GM12878 (cell line): Measurements from ENCODE around the gene PML. TPM values are rescaled to one million over a fixed set of nuclear protein-coding genes. Genes with fewer than 3 reads are reported as not detected.

Experiments
- ATAC-seq: fragments of 200-7000 bp; cut with Tn5 transposase; 3 replicates; pipeline ENCODE4 v1.9.1; 2020; ENCODE audit warnings: mild to moderate bottlenecking, moderate library complexity
- BruUV-seq: library from RNA; stranded (reverse); fragments of 400-500 nt; replicated peaks from 2 replicates; lab custom pipeline; 2021; lab: Mats Ljungman, UMichigan
- CTCF ChIA-PET: fragments of 300-600 bp; sonication (Branson Sonifier 250); formaldehyde crosslinking; extraction: SDS; loops from one replicate; lab custom pipeline; 2021; ENCODE audit warnings: inconsistent platforms; lab: Yijun Ruan, JAX
- POLR2A ChIA-PET: fragments of 350-600 bp; formaldehyde crosslinking; extraction: SDS; loops from one replicate; lab custom pipeline; 2021; ENCODE audit warnings: inconsistent platforms; lab: Charles Lee
- RAD21 ChIA-PET: fragments of 300-600 bp; sonication (Branson Sonifier 250); formaldehyde crosslinking; loops from one replicate; lab custom pipeline; 2023; ENCODE audit warnings: antibody characterized with exemption; ENCODE audit not compliant: unreplicated experiment; lab: Charles Lee
- SMC1A ChIA-PET: fragments of 300-600 bp; sonication (Branson Sonifier 250); formaldehyde crosslinking; loops from one replicate; lab custom pipeline; 2023; ENCODE audit not compliant: unreplicated experiment, uncharacterized antibody; lab: Charles Lee
- DNase-seq: peaks from one replicate; pipeline ENCODE4 v3.0.0-alpha.2; 2011; ENCODE audit warnings: low read depth, low spot score
- FAIRE-seq: peaks from 3 replicates; lab custom pipeline; 2011; peaks lifted over from hg19 to GRCh38; lab: Jason Lieb, UNC
- H2AFZ ChIP-seq: 2 replicates; pipeline ENCODE4 v1.6.0; 2011; ENCODE audit warnings: low read depth, low read length, control low read depth; ENCODE audit not compliant: control insufficient read depth
- H3K27ac ChIP-seq: 2 replicates; pipeline ENCODE4 v1.5.1; 2011; ENCODE audit warnings: control low read depth; ENCODE audit not compliant: control insufficient read depth, insufficient read depth
- H3K27me3 ChIP-seq, 2 experiments: replicated peaks in 1 of 2; 2 replicates each; pipeline versions ENCODE4 v1.6.0 to v1.6.1; 2011; ENCODE audit warnings: low read length in 1 of 2; ENCODE audit not compliant: control insufficient read depth in 2 of 2, insufficient read depth in 2 of 2
- H3K36me3 ChIP-seq, 2 experiments: 2 replicates each; pipeline ENCODE4 v1.5.1; 2011; ENCODE audit warnings: low read length in 1 of 2; ENCODE audit not compliant: control insufficient read depth in 2 of 2, insufficient read depth in 2 of 2
- H3K4me1 ChIP-seq: 2 replicates; pipeline ENCODE4 v1.6.1; 2011; ENCODE audit warnings: mild to moderate bottlenecking, low read length, moderate library complexity, mixed read lengths; ENCODE audit not compliant: control insufficient read depth, insufficient read depth
- H3K4me2 ChIP-seq: 2 replicates; pipeline ENCODE4 v1.6.0; 2011; ENCODE audit warnings: control low read depth; ENCODE audit not compliant: control insufficient read depth, insufficient read depth
- H3K4me3 ChIP-seq: fragments of 200-600 bp; sonication (generic); 2 replicates; pipeline ENCODE4 v1.5.1; 2016
- H3K79me2 ChIP-seq: 2 replicates; pipeline ENCODE4 v1.6.0; 2011; ENCODE audit warnings: low read length; ENCODE audit not compliant: control insufficient read depth, insufficient read depth
- H3K9ac ChIP-seq: 2 replicates; pipeline ENCODE4 v1.8.0; 2011; ENCODE audit warnings: low read length, control low read depth, mixed read lengths; ENCODE audit not compliant: control insufficient read depth, insufficient read depth
- H3K9me3 ChIP-seq: replicated peaks from 3 replicates; pipeline ENCODE4 v1.5.1; 2011; ENCODE audit warnings: mild to moderate bottlenecking, low read length; ENCODE audit not compliant: control insufficient read depth, insufficient read depth
- H4K20me1 ChIP-seq: 2 replicates; pipeline ENCODE4 v1.6.0; 2011; ENCODE audit not compliant: control insufficient read depth, insufficient read depth
- BACH1 ChIP-seq: fragments of 450-650 bp; IDR thresholded peaks from 2 replicates; pipeline ENCODE4 v1.6.1; 2017; ENCODE audit warnings: mild to moderate bottlenecking, borderline replicate concordance
- BMI1 ChIP-seq: fragments of 450-650 bp; IDR thresholded peaks from 2 replicates; pipeline ENCODE4 v1.6.1; 2016; ENCODE audit warnings: mild to moderate bottlenecking, moderate library complexity, borderline replicate concordance
- CBFB ChIP-seq: IDR thresholded peaks from 2 replicates; pipeline ENCODE4 v1.6.1; 2016; ENCODE audit warnings: antibody characterized with exemption, low read depth
- EGR1 ChIP-seq, 2 experiments: IDR thresholded peaks; 1 replicate in 1 of 2; 2 replicates in 1 of 2; pipeline ENCODE4 v1.6.1; 2011 to 2012; ENCODE audit warnings: low read depth in 2 of 2, low read length in 2 of 2, borderline replicate concordance in 1 of 2, mild to moderate bottlenecking in 1 of 2, moderate library complexity in 1 of 2
- IKZF2 ChIP-seq, 2 experiments: fragments of 450-650 bp; IDR thresholded peaks; 2 replicates each; pipeline ENCODE4 v1.6.1; 2017; ENCODE audit warnings: mild to moderate bottlenecking in 2 of 2, moderate library complexity in 2 of 2
- IRF4 ChIP-seq: IDR thresholded peaks from 2 replicates; pipeline ENCODE4 v1.6.1; 2011; ENCODE audit warnings: low read depth, low read length
- RBBP5 ChIP-seq: fragments of 200-600 bp; sonication (generic); conservative IDR thresholded peaks from 2 replicates; pipeline ENCODE4 v1.6.1; 2016
- WGBS: methylation state at CpG from one replicate; pipeline ENCODE4 v1.1.6; 2016; ENCODE audit warnings: low lambda C conversion rate; ENCODE audit not compliant: insufficient replicate concordance, insufficient coverage; ENCODE audit errors: missing lambda C conversion rate; 5-methylcytosine and 5-hydroxymethylcytosine counted together
- in situ Hi-C: fragments of 300-500 bp; cut with MboI; formaldehyde crosslinking; loops from 9 replicates; pipeline ENCODE4 v1.14.3; 2018; ENCODE audit warnings: mixed read lengths
- intact Hi-C: fragments of 100-400 bp; cut with micrococcal nuclease; formaldehyde crosslinking; loops from one replicate; pipeline ENCODE4 v1.14.2; 2022; ENCODE audit not compliant: unreplicated experiment
- polyA plus RNA-seq, 11 experiments: library from polyadenylated mRNA; depleted of rRNA in 4 of 11; unstranded in 6 of 11; stranded (reverse) in 5 of 11; fragments of >200 nt; fragmentation: Nextera tagmentation in 4 of 11; fragmentation: Illumina TruSeq in 1 of 11; extraction: Ambion mirVana in 4 of 11; extraction: Trizol in 1 of 11; gene quantifications; 1 replicate in 1 of 11; 2 replicates in 10 of 11; pipeline versions ENCODE4 v1.2.1 to v1.2.3, GENCODE V29; 2011 to 2016; ENCODE audit warnings: inconsistent platforms in 2 of 11, missing spikeins in 2 of 11, low read depth in 1 of 11
- total RNA-seq, 4 experiments: library from RNA; depleted of rRNA in 3 of 4; stranded (reverse); fragments of >200 nt in 3 of 4; fragmentation: Illumina TruSeq in 1 of 4; extraction: Trizol in 1 of 4; gene quantifications; 2 replicates each; pipeline versions ENCODE4 v1.2.1 to v1.2.3, GENCODE V29; 2013 to 2021
- TF ChIP-seq, protein P1 (sequence below): fragments of 450-650 bp; conservative IDR thresholded peaks from 2 replicates; pipeline ENCODE4 v1.6.1; 2017; ENCODE audit warnings: mild to moderate bottlenecking, moderate library complexity
- TF ChIP-seq, protein P2 (sequence below): fragments of 450-650 bp; IDR thresholded peaks from 2 replicates; pipeline ENCODE4 v1.6.1; 2017; ENCODE audit warnings: mild to moderate bottlenecking, moderate library complexity

PML gene
- total and polyA plus RNA-seq, 10 of the 15 experiments (the other 5 are each of a cell fraction or from before 2014, with no cell fraction given) = 8.5 to 95.5 (median 30.8) TPM

DNA sequence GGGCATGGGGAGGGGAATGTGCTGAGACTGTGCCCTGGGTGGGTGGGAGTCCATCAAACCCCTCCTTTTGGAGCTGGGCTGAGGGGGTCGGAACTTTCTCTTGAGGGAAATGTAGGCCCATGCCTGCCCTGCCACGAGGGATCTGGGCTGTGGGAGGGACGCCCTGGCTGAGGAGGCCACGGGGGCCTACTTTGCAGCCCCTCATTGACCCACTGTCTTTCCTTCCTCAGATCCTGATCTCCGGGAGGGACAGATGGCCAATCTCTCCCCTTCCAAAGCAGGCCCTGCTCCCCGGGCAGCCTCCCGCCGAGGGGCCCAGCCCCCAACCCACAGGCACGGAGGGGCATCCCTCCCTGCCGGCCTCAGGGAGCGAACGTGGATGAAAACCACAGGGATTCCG is 42.9 kb upstream of the PML start:
- TF ChIP-seq IKZF2 (IDR thresholded peaks at IDR 0.05) (0 out of 4 replicates have a peak, but pooled peaks of 1 of the 2 experiments have one; percentile 2), BMI1 (no peak)
- no peak for DNase-seq
- H3K4me2 ChIP-seq = no peak overlapping the region
- no peak overlapping the region for H3K4me3 ChIP-seq
- no peaks in the 10 kb centered on the region for H3K79me2 ChIP-seq
- H3K36me3 ChIP-seq = no peaks in the 10 kb centered on the region
- ChIA-PET SMC1A (no interaction called here), RAD21 (interaction anchor here (1.1 to 1.5 kb wide), 2 partner anchors 14 to 22 kb away, joined by 8 to 10 read pairs; no protein-coding TSS in a partner anchor), POLR2A (interaction anchor here (0.6 kb wide), 1 partner anchor 48 kb away, joined by 3 read pairs; no protein-coding TSS in a partner anchor), CTCF (interaction anchor here (0.7 to 1.8 kb wide), 11 partner anchors 8 to 373 kb away, joined by 3 to 20 read pairs (median 3); partner anchors contain the start of gene PML)
- no peaks in the 10 kb centered on the region for H3K4me1 ChIP-seq
- H4K20me1 ChIP-seq = no peaks in the 10 kb centered on the region
- intact Hi-C loops = loop anchor here (1.0 kb wide), 1 partner anchor 13 kb away; no protein-coding TSS in a partner anchor
- H3K9ac ChIP-seq = no peak overlapping the region
- no peak overlapping the region for H2AFZ ChIP-seq
- in situ Hi-C loops = no loop called here
- no peak for FAIRE-seq
- no peak for ATAC-seq
- WGBS = 26% methylated on average over 13 of the region's 13 CpGs
- no peaks in the 10 kb centered on the region for H3K9me3 ChIP-seq
- no peak overlapping the region for H3K27ac ChIP-seq
- H3K27me3 ChIP-seq = no peaks in the 10 kb centered on the region; a peak in 1 of 4 replicates
- BruUV-seq = no TSS peak

DNA sequence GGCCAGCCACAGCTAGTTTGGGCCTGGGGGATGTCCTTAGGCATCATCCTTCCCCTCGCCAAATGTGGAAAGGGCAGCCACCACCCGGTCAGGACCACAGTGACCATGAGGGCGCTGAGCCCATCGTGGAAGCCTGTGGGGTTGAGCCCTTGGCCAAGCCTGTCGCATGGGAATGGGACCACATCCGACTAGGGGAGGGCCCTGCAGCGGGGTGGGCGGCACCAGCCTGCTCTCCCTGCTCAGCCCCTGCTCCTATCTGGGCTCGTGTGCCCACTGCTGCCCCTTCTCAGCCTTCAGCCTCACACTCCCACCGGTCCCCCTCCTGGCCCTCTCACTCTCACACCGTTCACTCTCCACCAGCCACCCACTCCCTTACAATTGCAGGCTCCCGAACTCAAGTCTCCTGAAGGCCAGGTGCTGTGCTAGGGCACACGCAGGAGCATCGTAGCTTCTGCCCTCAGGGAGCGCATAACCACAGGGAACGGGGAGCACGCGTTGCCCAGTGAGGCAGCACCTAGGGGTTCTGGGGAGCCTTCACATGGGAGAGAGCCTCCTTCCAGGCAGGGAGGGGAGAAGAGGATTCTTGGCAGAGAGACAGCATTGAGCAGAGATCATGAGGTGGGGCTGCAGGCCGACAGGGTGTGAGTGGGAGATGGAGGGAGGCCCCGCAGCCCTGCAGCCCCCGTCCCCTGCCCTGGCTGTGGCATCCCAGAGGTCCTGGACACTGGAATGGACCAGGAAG is 42.2 kb upstream of the PML start:
- intact Hi-C loops (no loop called here), in situ Hi-C loops (no loop called here)
- Histone ChIP-seq H3K27ac (no peak overlapping the region), H3K27me3 (no peaks in the 10 kb centered on the region; a peak in 1 of 4 replicates), H4K20me1 (no peaks in the 10 kb centered on the region), H3K36me3 (no peaks in the 10 kb centered on the region), H3K4me3 (no peak overlapping the region), H3K9me3 (no peaks in the 10 kb centered on the region), H3K79me2 (no peaks in the 10 kb centered on the region), H2AFZ (no peak overlapping the region), H3K4me1 (no peaks in the 10 kb centered on the region), H3K4me2 (no peak overlapping the region), H3K9ac (no peak overlapping the region)
- DNase-seq (no peak), FAIRE-seq (no peak), ATAC-seq (no peak)
- POLR2A ChIA-PET = no interaction called here
- no TSS peak for BruUV-seq
- RAD21 ChIA-PET = interaction anchor here (1.5 kb wide), 1 partner anchor 21 kb away, joined by 8 read pairs; no protein-coding TSS in a partner anchor
- CTCF ChIA-PET = interaction anchor here (0.7 to 1.8 kb wide), 3 partner anchors 11 to 20 kb away, joined by 3 to 20 read pairs (median 13); no protein-coding TSS in a partner anchor
- SMC1A ChIA-PET = no interaction called here
- WGBS = 60% methylated on average over 21 of the region's 21 CpGs
- no peak for TF ChIP-seq CBFB
- no peak for TF ChIP-seq BACH1
- TF ChIP-seq, protein P1, sequence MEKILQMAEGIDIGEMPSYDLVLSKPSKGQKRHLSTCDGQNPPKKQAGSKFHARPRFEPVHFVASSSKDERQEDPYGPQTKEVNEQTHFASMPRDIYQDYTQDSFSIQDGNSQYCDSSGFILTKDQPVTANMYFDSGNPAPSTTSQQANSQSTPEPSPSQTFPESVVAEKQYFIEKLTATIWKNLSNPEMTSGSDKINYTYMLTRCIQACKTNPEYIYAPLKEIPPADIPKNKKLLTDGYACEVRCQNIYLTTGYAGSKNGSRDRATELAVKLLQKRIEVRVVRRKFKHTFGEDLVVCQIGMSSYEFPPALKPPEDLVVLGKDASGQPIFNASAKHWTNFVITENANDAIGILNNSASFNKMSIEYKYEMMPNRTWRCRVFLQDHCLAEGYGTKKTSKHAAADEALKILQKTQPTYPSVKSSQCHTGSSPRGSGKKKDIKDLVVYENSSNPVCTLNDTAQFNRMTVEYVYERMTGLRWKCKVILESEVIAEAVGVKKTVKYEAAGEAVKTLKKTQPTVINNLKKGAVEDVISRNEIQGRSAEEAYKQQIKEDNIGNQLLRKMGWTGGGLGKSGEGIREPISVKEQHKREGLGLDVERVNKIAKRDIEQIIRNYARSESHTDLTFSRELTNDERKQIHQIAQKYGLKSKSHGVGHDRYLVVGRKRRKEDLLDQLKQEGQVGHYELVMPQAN = no peak
- no peak for TF ChIP-seq IRF4
- TF ChIP-seq, protein P2, sequence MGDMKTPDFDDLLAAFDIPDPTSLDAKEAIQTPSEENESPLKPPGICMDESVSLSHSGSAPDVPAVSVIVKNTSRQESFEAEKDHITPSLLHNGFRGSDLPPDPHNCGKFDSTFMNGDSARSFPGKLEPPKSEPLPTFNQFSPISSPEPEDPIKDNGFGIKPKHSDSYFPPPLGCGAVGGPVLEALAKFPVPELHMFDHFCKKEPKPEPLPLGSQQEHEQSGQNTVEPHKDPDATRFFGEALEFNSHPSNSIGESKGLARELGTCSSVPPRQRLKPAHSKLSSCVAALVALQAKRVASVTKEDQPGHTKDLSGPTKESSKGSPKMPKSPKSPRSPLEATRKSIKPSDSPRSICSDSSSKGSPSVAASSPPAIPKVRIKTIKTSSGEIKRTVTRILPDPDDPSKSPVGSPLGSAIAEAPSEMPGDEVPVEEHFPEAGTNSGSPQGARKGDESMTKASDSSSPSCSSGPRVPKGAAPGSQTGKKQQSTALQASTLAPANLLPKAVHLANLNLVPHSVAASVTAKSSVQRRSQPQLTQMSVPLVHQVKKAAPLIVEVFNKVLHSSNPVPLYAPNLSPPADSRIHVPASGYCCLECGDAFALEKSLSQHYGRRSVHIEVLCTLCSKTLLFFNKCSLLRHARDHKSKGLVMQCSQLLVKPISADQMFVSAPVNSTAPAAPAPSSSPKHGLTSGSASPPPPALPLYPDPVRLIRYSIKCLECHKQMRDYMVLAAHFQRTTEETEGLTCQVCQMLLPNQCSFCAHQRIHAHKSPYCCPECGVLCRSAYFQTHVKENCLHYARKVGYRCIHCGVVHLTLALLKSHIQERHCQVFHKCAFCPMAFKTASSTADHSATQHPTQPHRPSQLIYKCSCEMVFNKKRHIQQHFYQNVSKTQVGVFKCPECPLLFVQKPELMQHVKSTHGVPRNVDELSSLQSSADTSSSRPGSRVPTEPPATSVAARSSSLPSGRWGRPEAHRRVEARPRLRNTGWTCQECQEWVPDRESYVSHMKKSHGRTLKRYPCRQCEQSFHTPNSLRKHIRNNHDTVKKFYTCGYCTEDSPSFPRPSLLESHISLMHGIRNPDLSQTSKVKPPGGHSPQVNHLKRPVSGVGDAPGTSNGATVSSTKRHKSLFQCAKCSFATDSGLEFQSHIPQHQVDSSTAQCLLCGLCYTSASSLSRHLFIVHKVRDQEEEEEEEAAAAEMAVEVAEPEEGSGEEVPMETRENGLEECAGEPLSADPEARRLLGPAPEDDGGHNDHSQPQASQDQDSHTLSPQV = no peak
- no peak for TF ChIP-seq RBBP5
- no peak for TF ChIP-seq EGR1 (IDR thresholded peaks at IDR 0.05; ENCODE audit: borderline replicate concordance in 1 of 2, low read depth in 2 of 2, low read length in 2 of 2)
